ENCODE measurements around the gene TTC28.
A peak's percentile ranks its signal among the peaks of the same experiment; 100 is the strongest.
"Not testable (repeated sequence)": the region's sequence is repeated elsewhere in the genome, so short reads cannot be mapped to it uniquely, and the experiment has no call there.

The TTC28 gene
- 0.69 to 3.9 (median 2.3) reads per million in 3 donors for total RNA-seq

DNA sequence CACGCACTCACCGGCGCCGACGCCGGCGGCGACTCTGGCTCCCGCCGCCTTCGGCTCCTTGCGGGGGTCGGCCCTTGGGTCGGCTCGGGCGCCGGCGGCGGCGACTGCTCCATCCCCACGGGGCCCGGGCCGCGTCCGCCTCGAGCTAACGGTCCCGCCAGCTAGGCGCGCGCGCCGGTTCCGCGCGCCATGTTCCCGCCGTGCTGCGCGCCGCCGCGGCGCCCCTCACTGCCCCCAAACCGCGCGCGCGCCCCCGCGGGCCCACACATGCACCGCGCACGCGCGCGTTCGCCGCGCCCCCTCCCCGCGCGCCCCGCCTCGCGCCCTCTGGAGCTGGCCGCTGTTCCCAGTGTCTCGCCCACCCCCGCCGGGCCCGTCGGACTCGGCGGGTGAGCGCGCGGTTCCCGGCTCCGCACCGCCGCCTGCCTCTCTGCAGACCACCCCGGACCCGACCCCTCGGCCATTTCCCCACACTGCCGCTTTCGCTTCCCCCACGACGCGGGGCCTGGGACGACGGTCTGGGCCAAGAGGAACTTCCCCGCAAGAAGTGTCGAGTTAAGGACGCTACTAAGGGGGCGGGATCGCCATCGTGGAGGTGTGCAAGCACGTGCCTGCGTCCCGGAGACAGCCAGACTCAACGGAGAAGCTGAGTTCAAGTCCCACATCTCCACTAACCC, at the start of gene TTC28:
TSS of gene TTC28 (minus strand) at position 230 of the 677 bp plus-strand sequence. CDS start at position 113, 117 bp downstream.
- H3K27me3 ChIP-seq (replicated peaks; ENCODE audit: control insufficient read depth, insufficient read depth, low read length, poor library complexity, severe bottlenecking) = peaks cover 27% of the 10 kb centered on the region
- H3K27ac ChIP-seq (ENCODE audit: insufficient read depth, low read length, poor library complexity, severe bottlenecking); H3K9me3 ChIP-seq (ENCODE audit: control insufficient read depth, low read length); H3K36me3 ChIP-seq (ENCODE audit: control insufficient read depth, insufficient read depth, low read length); H3K4me1 ChIP-seq (ENCODE audit: control insufficient read depth, insufficient read depth, low read length, poor library complexity, severe bottlenecking); DNase-seq: not testable (repeated sequence)
- H3K4me3 ChIP-seq (ENCODE audit: insufficient read depth, low read depth, low read length, poor library complexity, severe bottlenecking) = peak within 1 kb of the TSS; percentile 28

DNA sequence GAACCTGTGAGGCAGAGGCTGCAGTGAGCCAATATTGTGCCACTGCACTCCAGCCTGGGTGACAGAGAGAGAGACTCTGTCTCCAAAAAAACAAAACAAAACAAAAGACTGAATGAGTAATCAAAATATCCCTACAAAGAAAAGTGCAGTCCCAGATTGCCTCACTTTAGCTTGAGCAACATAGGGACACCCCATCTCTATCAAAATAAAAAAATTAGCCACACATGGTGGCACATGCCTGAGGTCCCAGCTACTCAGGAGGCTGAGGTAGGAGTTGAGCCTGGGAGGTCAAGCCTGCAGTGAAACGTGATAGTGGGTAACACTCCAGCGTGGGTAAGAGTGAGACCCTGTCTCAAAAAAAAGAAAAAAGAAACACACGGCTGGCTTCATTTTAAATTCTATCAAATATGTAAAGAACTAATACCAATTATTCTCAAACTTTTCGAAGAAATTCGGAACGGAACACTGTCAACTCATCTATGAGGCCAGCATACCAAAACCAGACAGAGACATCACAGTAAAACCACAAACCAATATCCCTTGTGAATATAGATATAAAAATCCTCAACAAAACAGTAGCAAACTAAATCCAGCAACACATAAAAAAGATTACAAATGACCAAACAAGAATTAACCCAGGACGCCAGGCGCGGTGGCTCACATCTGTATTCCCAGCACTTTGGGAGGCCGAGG, 49.1 kb upstream of the TTC28 start:
- H3K36me3 ChIP-seq (ENCODE audit: control insufficient read depth, insufficient read depth, low read length) = no peaks in the 10 kb centered on the region
- no peaks in the 10 kb centered on the region for H3K4me1 ChIP-seq (ENCODE audit: control insufficient read depth, insufficient read depth, low read length, poor library complexity, severe bottlenecking)
- H3K9me3 ChIP-seq (ENCODE audit: control insufficient read depth, low read length) = no peaks in the 10 kb centered on the region
- no peak for DNase-seq
- no peaks in the 10 kb centered on the region for H3K27me3 ChIP-seq (replicated peaks; ENCODE audit: control insufficient read depth, insufficient read depth, low read length, poor library complexity, severe bottlenecking)
- H3K27ac ChIP-seq (ENCODE audit: insufficient read depth, low read length, poor library complexity, severe bottlenecking) = no peak overlapping the region
- H3K4me3 ChIP-seq (ENCODE audit: insufficient read depth, low read depth, low read length, poor library complexity, severe bottlenecking) = no peak overlapping the region

DNA sequence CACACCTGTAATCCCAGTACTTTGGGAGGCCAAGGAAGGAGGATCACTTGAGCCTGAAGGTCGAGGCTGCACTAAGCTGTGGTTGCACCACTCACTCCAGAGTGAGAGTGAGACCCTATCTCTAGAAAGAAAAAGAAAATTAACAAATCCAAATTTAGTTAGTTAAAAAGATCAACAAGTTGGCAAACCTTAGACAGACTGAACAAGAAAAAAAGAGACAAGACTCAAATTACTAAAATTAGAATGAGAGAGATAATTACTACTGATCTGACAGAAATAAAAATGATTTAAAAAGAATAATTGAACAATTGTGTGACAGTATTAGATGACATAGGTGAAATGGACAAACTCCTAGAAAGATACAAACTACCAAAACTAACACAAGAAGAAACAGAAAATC, 48.4 kb upstream of the TTC28 start:
- Histone ChIP-seq H3K27ac (ENCODE audit: insufficient read depth, low read length, poor library complexity, severe bottlenecking) (no peak overlapping the region), H3K4me1 (ENCODE audit: control insufficient read depth, insufficient read depth, low read length, poor library complexity, severe bottlenecking) (no peaks in the 10 kb centered on the region), H3K9me3 (ENCODE audit: control insufficient read depth, low read length) (no peaks in the 10 kb centered on the region), H3K36me3 (ENCODE audit: control insufficient read depth, insufficient read depth, low read length) (no peaks in the 10 kb centered on the region), H3K4me3 (ENCODE audit: insufficient read depth, low read depth, low read length, poor library complexity, severe bottlenecking) (no peak overlapping the region), H3K27me3 (replicated peaks; ENCODE audit: control insufficient read depth, insufficient read depth, low read length, poor library complexity, severe bottlenecking) (no peaks in the 10 kb centered on the region)
- no peak for DNase-seq

DNA sequence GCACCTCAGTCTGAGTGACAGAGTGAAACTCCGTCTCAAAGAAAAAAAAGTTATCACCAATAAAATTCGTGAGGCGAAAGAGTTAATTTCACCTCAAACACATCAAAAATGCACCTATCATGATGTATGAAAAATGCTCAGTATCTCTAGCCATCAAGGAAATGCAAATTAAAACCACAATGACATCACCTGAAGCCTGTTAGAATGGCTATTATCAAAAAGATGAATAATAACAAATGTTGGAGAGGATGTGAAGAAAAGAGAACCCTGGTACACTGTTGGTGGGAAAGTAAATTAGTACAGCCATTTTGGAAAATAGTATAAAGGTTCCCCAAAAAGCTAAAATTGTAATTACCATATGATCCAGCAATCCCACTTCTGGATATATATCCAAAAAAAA, 38.4 kb upstream of the TTC28 start:
- no peak overlapping the region for H3K27ac ChIP-seq (ENCODE audit: insufficient read depth, low read length, poor library complexity, severe bottlenecking)
- H3K4me1 ChIP-seq (ENCODE audit: control insufficient read depth, insufficient read depth, low read length, poor library complexity, severe bottlenecking) = no peaks in the 10 kb centered on the region
- no peaks in the 10 kb centered on the region for H3K9me3 ChIP-seq (ENCODE audit: control insufficient read depth, low read length)
- no peaks in the 10 kb centered on the region for H3K27me3 ChIP-seq (replicated peaks; ENCODE audit: control insufficient read depth, insufficient read depth, low read length, poor library complexity, severe bottlenecking)
- no peaks in the 10 kb centered on the region for H3K36me3 ChIP-seq (ENCODE audit: control insufficient read depth, insufficient read depth, low read length)
- no peak overlapping the region for H3K4me3 ChIP-seq (ENCODE audit: insufficient read depth, low read depth, low read length, poor library complexity, severe bottlenecking)
- DNase-seq = no peak

DNA sequence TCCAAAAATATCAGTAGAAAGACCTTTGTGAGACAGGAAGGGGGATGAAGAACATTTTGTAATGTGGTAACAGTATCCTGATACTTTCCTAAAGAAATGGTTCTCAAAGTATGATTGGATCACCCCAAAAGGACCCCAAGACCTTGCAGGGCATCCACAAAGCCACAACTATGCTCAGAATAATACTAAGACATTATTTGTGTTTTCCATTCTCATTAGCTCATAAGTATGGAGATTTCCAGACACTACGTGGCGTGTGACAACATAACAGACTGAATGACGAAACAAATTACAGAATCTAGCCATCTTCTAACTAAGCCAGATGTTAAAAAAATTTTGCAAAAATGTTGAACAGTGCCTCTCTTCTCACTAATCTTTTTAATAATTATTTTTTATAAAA, 37.0 kb upstream of the TTC28 start:
- DNase-seq = no peak
- no peak overlapping the region for H3K4me3 ChIP-seq (ENCODE audit: insufficient read depth, low read depth, low read length, poor library complexity, severe bottlenecking)
- H3K27ac ChIP-seq (ENCODE audit: insufficient read depth, low read length, poor library complexity, severe bottlenecking) = no peak overlapping the region
- no peaks in the 10 kb centered on the region for H3K36me3 ChIP-seq (ENCODE audit: control insufficient read depth, insufficient read depth, low read length)
- no peaks in the 10 kb centered on the region for H3K4me1 ChIP-seq (ENCODE audit: control insufficient read depth, insufficient read depth, low read length, poor library complexity, severe bottlenecking)
- no peaks in the 10 kb centered on the region for H3K27me3 ChIP-seq (replicated peaks; ENCODE audit: control insufficient read depth, insufficient read depth, low read length, poor library complexity, severe bottlenecking)
- H3K9me3 ChIP-seq (ENCODE audit: control insufficient read depth, low read length) = no peaks in the 10 kb centered on the region

DNA sequence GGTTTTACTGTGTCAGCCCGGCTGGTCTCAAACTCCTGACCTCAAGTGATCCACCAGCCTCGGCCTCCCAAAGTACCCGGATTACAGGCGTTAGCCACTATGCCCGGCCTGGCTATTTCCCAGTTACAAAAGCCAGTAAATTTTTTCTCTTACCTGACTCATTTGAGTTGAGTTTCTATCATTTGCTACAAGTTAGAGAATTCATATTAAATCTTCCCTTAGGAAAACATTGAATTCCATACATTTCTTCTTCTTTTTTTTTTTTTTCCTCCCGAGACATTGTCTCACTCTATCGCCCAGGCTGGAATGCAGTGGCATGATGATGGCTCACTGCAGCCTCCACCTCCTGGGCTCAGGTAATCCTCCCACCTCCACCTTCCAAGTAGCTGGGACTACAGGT, 36.0 kb upstream of the TTC28 start:
- Histone ChIP-seq H3K4me3 (ENCODE audit: insufficient read depth, low read depth, low read length, poor library complexity, severe bottlenecking) (no peak overlapping the region), H3K4me1 (ENCODE audit: control insufficient read depth, insufficient read depth, low read length, poor library complexity, severe bottlenecking) (no peaks in the 10 kb centered on the region), H3K27ac (ENCODE audit: insufficient read depth, low read length, poor library complexity, severe bottlenecking) (no peak overlapping the region), H3K9me3 (ENCODE audit: control insufficient read depth, low read length) (no peaks in the 10 kb centered on the region), H3K27me3 (replicated peaks; ENCODE audit: control insufficient read depth, insufficient read depth, low read length, poor library complexity, severe bottlenecking) (no peaks in the 10 kb centered on the region), H3K36me3 (ENCODE audit: control insufficient read depth, insufficient read depth, low read length) (no peaks in the 10 kb centered on the region)
- DNase-seq = no peak

DNA sequence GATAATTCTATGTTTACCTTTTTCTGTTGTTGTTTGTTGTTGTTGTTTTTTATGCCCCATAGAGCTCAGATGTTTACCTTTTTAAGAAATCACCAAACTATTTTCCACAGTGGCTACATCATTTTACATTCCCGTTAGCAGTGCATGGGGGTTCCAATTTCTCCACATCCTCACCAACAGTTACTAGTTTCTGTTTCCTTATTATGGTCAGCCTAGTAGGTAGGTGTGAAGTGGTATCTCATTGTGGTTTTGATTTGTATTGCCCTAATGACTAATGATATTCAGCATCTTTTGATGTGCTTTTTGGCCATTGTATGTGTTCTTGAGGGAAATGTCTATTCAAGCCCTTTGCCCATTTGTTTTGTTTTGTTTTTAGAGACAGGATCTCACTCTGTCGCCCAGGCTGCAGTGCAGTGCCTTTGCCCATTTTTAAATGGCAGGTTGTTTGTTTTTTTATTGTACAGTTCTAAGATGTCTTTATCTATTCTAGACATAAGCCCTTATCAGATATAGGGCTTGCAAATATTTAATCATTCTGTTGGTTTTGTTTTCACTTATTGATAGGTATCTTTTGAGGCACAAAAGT, 34.5 kb upstream of the TTC28 start:
- H3K27ac ChIP-seq (ENCODE audit: insufficient read depth, low read length, poor library complexity, severe bottlenecking) = no peak overlapping the region
- H3K36me3 ChIP-seq (ENCODE audit: control insufficient read depth, insufficient read depth, low read length) = no peaks in the 10 kb centered on the region
- no peaks in the 10 kb centered on the region for H3K4me1 ChIP-seq (ENCODE audit: control insufficient read depth, insufficient read depth, low read length, poor library complexity, severe bottlenecking)
- H3K4me3 ChIP-seq (ENCODE audit: insufficient read depth, low read depth, low read length, poor library complexity, severe bottlenecking) = no peak overlapping the region
- H3K27me3 ChIP-seq (replicated peaks; ENCODE audit: control insufficient read depth, insufficient read depth, low read length, poor library complexity, severe bottlenecking) = no peaks in the 10 kb centered on the region
- DNase-seq = no peak
- H3K9me3 ChIP-seq (ENCODE audit: control insufficient read depth, low read length) = no peaks in the 10 kb centered on the region

DNA sequence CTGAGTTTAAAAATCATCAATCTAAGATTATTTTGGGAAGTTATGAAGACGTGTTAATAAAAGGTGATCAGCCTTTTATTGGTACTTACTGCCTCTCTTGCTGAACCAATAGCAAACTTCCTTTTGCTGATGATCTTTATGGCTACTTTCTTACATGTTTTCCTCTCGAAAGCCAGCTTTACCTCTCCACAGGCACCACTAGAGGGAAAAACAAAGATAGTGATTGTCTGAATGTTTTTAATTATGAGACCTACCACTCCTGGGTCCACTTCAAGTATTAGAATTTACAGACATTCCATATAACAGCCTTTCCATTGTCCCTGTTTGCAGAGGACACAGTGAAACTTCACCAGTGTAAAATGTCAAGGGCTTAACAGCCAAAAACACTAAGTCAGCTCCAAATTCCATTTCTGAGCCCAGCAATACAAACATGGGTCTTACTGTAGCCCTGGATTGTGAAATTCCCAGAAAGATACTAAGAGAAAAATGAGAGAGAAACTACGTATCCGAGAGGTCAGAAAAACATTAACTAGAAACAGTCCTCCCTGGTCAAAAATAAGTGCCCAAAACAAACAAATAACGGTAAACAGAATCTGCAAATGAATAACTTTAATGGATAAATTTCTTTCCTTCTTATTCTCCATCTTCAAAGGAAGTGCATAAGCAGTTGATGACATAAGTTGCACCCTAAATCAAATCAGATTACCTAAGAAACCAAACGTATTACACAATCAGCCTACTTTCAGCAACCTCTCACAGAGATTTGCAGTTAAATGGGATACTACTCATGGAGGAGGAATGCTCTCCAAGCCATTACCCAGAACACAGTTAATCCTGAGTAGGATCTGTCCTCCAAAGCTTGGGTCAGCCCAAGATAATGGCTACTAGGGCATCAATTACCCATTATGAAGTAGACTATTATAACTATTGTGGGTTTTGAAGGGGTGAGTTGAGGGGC, 32.5 kb upstream of the TTC28 start:
- H3K27me3 ChIP-seq (replicated peaks; ENCODE audit: control insufficient read depth, insufficient read depth, low read length, poor library complexity, severe bottlenecking) = no peaks in the 10 kb centered on the region
- no peak overlapping the region for H3K4me3 ChIP-seq (ENCODE audit: insufficient read depth, low read depth, low read length, poor library complexity, severe bottlenecking)
- DNase-seq = no peak
- H3K36me3 ChIP-seq (ENCODE audit: control insufficient read depth, insufficient read depth, low read length) = no peaks in the 10 kb centered on the region
- no peaks in the 10 kb centered on the region for H3K4me1 ChIP-seq (ENCODE audit: control insufficient read depth, insufficient read depth, low read length, poor library complexity, severe bottlenecking)
- H3K9me3 ChIP-seq (ENCODE audit: control insufficient read depth, low read length) = no peaks in the 10 kb centered on the region
- no peak overlapping the region for H3K27ac ChIP-seq (ENCODE audit: insufficient read depth, low read length, poor library complexity, severe bottlenecking)

DNA sequence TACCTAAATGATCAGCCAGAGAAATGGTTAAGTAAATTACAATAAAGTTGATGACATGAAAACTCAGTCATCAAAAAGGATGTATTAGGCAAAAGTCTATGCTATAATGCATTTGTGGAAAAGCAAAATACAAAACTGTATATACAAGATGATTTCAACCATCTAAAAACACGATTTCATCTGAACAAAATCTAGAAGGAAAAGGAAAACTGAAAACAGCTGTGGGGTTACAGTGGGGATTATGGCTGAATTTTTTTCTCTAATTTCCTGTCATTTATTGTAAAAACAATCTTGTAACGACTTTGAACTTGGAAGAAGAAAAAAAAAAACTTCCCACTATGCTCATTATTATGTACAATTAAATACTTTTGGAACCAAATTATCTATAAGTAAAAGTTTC, 31.7 kb upstream of the TTC28 start:
- H3K36me3 ChIP-seq (ENCODE audit: control insufficient read depth, insufficient read depth, low read length) = no peaks in the 10 kb centered on the region
- no peak for DNase-seq
- no peak overlapping the region for H3K4me3 ChIP-seq (ENCODE audit: insufficient read depth, low read depth, low read length, poor library complexity, severe bottlenecking)
- H3K27ac ChIP-seq (ENCODE audit: insufficient read depth, low read length, poor library complexity, severe bottlenecking) = no peak overlapping the region
- no peaks in the 10 kb centered on the region for H3K9me3 ChIP-seq (ENCODE audit: control insufficient read depth, low read length)
- no peaks in the 10 kb centered on the region for H3K4me1 ChIP-seq (ENCODE audit: control insufficient read depth, insufficient read depth, low read length, poor library complexity, severe bottlenecking)
- H3K27me3 ChIP-seq (replicated peaks; ENCODE audit: control insufficient read depth, insufficient read depth, low read length, poor library complexity, severe bottlenecking) = no peaks in the 10 kb centered on the region
